Uterus (tissue), 2 donors: ENCODE measurements around the gene SMIM10L2A.

Source experiments
- CTCF ChIP-seq, 4 experiments: fragments of 200-600 bp in 2 of 4; fragments of 450-650 bp in 2 of 4; sonication (generic) in 2 of 4; IDR thresholded peaks; one replicate each; pipeline ENCODE4 v1.5.1; 2016 to 2019; ENCODE audit warnings: antibody characterized with exemption in 4 of 4, mild to moderate bottlenecking in 2 of 4, moderate library complexity in 1 of 4
- POLR2A ChIP-seq, 2 donors: fragments of 450-650 bp; IDR thresholded peaks; one replicate each; pipeline ENCODE4 v1.6.1; 2016; ENCODE audit warnings: antibody characterized with exemption in 2 of 2, mild to moderate bottlenecking in 1 of 2, moderate library complexity in 1 of 2

GRCh38 chrX:135449637-135450550 is 28.1 kb downstream of the SMIM10L2A start:
- TF ChIP-seq CTCF (IDR thresholded peaks at IDR 0.05) = no peak
- no peak for TF ChIP-seq POLR2A (IDR thresholded peaks at IDR 0.05)
